Kidney epithelial cell (primary cell): ENCODE results near the gene NWD2. TPM values are rescaled to one million over a fixed set of nuclear protein-coding genes. Genes with fewer than 3 reads are reported as not detected.

Experiments used
- DNase-seq: peaks from one replicate; pipeline ENCODE4 v3.0.0-alpha.2; 2010; ENCODE audit warnings: low read depth
- H3K27me3 ChIP-seq: 2 replicates; pipeline ENCODE4 v1.6.0; 2011; ENCODE audit warnings: low read length; ENCODE audit not compliant: control insufficient read depth, insufficient read depth
- H3K36me3 ChIP-seq: 2 replicates; pipeline ENCODE4 v1.5.1; 2011; ENCODE audit warnings: low read length; ENCODE audit not compliant: control insufficient read depth, insufficient read depth
- H3K4me3 ChIP-seq: 2 replicates; pipeline ENCODE4 v1.5.1; 2011; ENCODE audit warnings: low read depth, mild to moderate bottlenecking, control low read depth, low read length
- CTCF ChIP-seq: IDR thresholded peaks from 2 replicates; pipeline ENCODE4 v1.5.1; 2011; ENCODE audit warnings: mild to moderate bottlenecking, moderate library complexity, low read length, control low read depth, inconsistent platforms; ENCODE audit not compliant: insufficient read depth, poor library complexity, severe bottlenecking
- total RNA-seq: library from RNA; depleted of rRNA; stranded (reverse); fragments of >200 nt; gene quantifications from 2 replicates; pipeline ENCODE4 v1.2.3, GENCODE V29; 2015

Gene NWD2
- total RNA-seq, 1 donor from 2014 or later = 0.04 TPM

DNA sequence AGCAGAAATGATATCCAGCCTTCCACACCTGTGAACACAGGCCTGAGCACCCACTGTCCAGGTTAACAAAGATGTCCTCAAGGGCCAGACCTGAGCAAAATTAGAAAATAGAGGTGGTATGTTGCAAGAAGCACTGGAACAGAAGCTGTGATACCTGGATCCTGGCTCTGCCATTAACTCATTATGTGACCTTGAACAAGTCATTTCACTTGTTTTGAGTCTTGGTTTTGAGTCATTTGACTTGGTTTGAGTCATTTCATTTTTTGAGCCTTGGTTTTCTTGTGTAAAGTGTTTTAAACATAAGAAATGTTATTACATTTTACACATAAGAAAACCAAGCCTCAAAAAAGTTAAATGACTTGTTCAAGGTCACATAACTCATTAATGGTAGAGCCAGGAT lies 2.9 kb upstream of the NWD2 start:
- TF ChIP-seq CTCF = no peak
- no peak for DNase-seq
- H3K27me3 ChIP-seq = peaks cover 41% of the 10 kb centered on the region

GRCh38 chr4:37243051-37243450 lies 1.5 kb upstream of the NWD2 start:
- Histone ChIP-seq H3K36me3 (no peaks in the 10 kb centered on the region), H3K27me3 (peaks cover 41% of the 10 kb centered on the region), H3K4me3 (no peak overlapping the region)
- DNase-seq = no peak
- TF ChIP-seq CTCF = no peak

More for the DNA sequence above, 2.9 kb upstream of the NWD2 start:
- Histone ChIP-seq H3K4me3 (no peak overlapping the region), H3K36me3 (no peaks in the 10 kb centered on the region)

DNA sequence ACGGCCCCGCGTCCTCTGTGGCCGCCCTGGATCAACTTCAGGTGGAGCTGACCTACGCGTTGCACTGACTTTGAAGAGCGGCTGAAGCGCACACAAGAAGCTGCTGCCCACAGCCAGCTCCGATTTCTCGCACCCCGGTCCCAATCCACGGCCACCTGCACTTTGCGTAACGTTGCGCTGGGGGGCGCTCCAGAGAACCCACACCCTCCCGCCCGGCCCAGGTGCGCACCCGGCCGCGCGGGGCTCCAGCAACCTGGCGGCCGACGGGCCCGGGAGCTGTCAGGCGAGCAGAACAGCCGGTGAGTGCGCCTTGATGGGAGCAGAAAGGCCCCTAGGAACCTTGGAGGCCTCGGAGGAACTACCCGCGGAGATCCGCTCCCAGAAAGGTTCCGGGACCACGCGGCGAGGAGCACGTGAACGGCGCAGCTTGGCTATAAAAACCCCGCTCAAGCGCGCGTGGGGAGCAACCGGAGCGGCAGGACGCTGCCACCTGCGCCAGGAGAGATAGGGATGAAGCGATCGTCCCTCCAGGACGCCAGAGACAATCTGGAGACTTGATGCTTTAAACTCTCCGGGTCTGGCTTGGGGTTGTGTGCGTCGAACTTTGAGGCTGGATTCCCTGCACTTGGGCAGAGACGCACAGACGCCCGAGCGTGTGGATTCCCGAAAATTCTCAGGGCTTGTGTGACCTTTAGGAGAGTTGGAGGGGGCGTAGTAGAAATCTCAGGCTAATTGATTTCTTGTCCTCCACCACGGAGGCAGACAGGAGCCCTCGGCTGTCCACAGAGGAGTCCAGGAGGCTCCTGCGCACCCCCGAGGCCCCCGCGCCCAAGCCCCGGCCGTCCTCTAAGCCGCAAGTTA lies 591 bp upstream of the NWD2 start:
- DNase-seq = no peak
- Histone ChIP-seq H3K36me3 (no peaks in the 10 kb centered on the region), H3K27me3 (peaks cover 41% of the 10 kb centered on the region), H3K4me3 (no peak overlapping the region)
- TF ChIP-seq CTCF = no peak

DNA sequence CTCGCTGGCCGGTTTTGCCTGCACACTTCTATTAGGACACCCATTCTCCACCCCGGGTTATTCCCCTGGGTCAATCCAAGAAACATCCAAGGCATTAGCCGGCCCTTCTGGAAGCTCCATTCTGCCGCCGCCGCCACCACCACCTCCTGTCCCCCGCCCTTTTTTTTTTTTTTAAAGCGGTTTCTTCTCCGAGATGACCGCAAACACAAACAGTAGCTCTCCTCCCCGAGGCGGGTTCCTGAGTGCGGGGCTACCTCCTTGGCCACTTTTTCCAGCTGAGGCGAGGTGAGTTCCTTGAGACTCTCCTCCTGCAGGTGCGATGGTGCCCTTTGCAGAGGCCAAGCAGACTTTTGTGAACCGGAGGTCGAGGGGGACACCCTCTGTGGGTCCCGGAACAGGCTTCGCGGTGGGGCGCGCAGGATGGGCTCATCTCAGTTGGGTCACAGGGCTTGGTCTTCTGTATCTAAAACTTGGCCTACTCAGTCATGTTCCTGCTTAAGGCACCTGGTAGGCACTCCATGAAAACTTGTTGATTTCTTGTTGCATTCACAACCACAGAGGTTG lies 930 bp downstream of the NWD2 start:
- Histone ChIP-seq H3K36me3 (no peaks in the 10 kb centered on the region), H3K4me3 (no peak overlapping the region), H3K27me3 (peaks cover 41% of the 10 kb centered on the region)
- DNase-seq = no peak
- TF ChIP-seq CTCF = no peak

DNA sequence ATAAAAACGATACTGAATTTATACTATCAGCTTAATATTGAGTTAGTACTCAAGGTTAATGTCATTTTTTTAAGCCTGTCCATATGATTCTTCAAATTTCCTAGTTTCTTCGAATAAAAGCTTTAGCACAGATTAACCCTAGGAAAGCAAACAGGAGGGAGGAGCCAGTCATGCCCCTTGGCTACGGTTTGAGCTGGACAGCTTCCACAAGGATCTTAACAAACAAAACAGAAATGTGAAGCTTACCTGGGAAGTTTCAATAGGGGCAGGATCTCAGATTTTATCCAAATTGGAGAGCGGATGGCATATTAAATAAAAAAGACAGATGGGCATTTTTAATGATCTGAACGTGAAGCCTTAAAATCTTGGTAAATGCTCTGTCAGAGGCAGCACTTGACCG lies 2.3 kb downstream of the NWD2 start:
- Histone ChIP-seq H3K4me3 (no peak overlapping the region), H3K36me3 (no peaks in the 10 kb centered on the region), H3K27me3 (peaks cover 39% of the 10 kb centered on the region)
- no peak for TF ChIP-seq CTCF
- no peak for DNase-seq
